Dendritic cell treated with granulocyte-macrophage colony-stimulating factor and Interleukin-4, amounts not matched to agents 40 ng/mL and 50 ng/mL, for 4 days (primary cell): Measurements from ENCODE around the gene NOX1.
"Not testable (repeated sequence)": the region's sequence is repeated elsewhere in the genome, so short reads cannot be mapped to it uniquely, and the experiment has no call there.

Experiments
- H3K27ac Mint-ChIP-seq: one replicate; pipeline ENCODE4 v1.8.0; 2022; ENCODE audit warnings: mild to moderate bottlenecking, mixed read lengths
- H3K27me3 Mint-ChIP-seq: one replicate; pipeline ENCODE4 v1.8.0; 2022; ENCODE audit warnings: mild to moderate bottlenecking, mixed read lengths
- H3K36me3 Mint-ChIP-seq: one replicate; pipeline ENCODE4 v1.8.0; 2022; ENCODE audit warnings: low read depth, mixed read lengths
- H3K4me1 Mint-ChIP-seq: one replicate; pipeline ENCODE4 v1.8.0; 2022; ENCODE audit warnings: low read depth, mixed read lengths
- H3K4me3 Mint-ChIP-seq: one replicate; pipeline ENCODE4 v1.8.0; 2022; ENCODE audit warnings: mild to moderate bottlenecking, moderate library complexity, mixed read lengths
- H3K9me3 Mint-ChIP-seq: one replicate; pipeline ENCODE4 v1.8.0; 2022; ENCODE audit warnings: mixed read lengths
- intact Hi-C: fragments of 100-400 bp; cut with micrococcal nuclease; formaldehyde crosslinking; loops from one replicate; pipeline ENCODE4 v1.15.0; 2022

The NOX1 gene

GRCh38 chrX:100852810-100853209 is 21.3 kb downstream of the NOX1 start:
- H3K27me3 Mint-ChIP-seq = no peaks in the 10 kb centered on the region
- H3K9me3 Mint-ChIP-seq = no peaks in the 10 kb centered on the region
- H3K27ac Mint-ChIP-seq = no peak overlapping the region
- no peaks in the 10 kb centered on the region for H3K36me3 Mint-ChIP-seq
- intact Hi-C loops = no loop called here
- H3K4me1 Mint-ChIP-seq = no peaks in the 10 kb centered on the region
- H3K4me3 Mint-ChIP-seq = no peak overlapping the region

- intact Hi-C loops = no loop called here
- Mint-ChIP-seq H3K4me3 (no peak overlapping the region), H3K36me3 (no peaks in the 10 kb centered on the region), H3K9me3 (no peaks in the 10 kb centered on the region), H3K4me1 (no peaks in the 10 kb centered on the region), H3K27me3 (no peaks in the 10 kb centered on the region), H3K27ac (no peak overlapping the region)
Observed at GRCh38 chrX:100850317-100850716, 23.8 kb downstream of the NOX1 start.

- Mint-ChIP-seq H3K36me3 (peaks cover 74% of the 10 kb centered on the region), H3K27me3 (no peaks in the 10 kb centered on the region), H3K27ac (no peak overlapping the region), H3K4me1 (no peaks in the 10 kb centered on the region), H3K4me3 (no peak overlapping the region), H3K9me3 (no peaks in the 10 kb centered on the region)
- intact Hi-C loops = no loop called here
Observed at GRCh38 chrX:100831219-100831946, 42.8 kb downstream of the NOX1 start.

DNA sequence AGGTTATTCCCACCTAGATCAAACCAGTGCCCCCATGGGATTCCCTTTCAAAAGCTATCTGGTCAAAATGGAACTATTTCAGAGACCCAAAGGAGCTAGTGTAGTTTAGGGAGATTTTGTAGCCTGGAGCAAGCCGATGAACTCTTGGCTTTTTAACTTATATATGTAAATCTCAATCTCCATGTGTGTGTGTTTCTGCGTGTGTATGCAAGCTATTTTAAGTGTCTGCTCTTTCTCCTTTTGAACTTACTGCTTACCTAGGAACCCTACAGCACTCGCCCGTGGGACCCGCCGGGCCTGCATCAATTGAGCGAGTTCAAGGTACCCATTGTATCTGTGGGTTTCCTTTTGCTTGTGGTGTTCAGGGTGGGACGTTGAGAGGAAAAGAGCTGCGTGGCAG is 43.6 kb downstream of the NOX1 start:
- intact Hi-C loops = no loop called here
- Mint-ChIP-seq H3K9me3 (no peaks in the 10 kb centered on the region), H3K36me3 (peaks cover 75% of the 10 kb centered on the region), H3K27ac (no peak overlapping the region), H3K4me1 (no peaks in the 10 kb centered on the region), H3K4me3 (no peak overlapping the region), H3K27me3 (no peaks in the 10 kb centered on the region)

- Mint-ChIP-seq H3K27ac (no peak overlapping the region), H3K9me3 (no peaks in the 10 kb centered on the region), H3K4me3 (no peak overlapping the region), H3K27me3 (no peaks in the 10 kb centered on the region), H3K36me3 (peaks cover 75% of the 10 kb centered on the region), H3K4me1 (no peaks in the 10 kb centered on the region)
- intact Hi-C loops = no loop called here
Observed at GRCh38 chrX:100830143-100830542, 44.0 kb downstream of the NOX1 start.

DNA sequence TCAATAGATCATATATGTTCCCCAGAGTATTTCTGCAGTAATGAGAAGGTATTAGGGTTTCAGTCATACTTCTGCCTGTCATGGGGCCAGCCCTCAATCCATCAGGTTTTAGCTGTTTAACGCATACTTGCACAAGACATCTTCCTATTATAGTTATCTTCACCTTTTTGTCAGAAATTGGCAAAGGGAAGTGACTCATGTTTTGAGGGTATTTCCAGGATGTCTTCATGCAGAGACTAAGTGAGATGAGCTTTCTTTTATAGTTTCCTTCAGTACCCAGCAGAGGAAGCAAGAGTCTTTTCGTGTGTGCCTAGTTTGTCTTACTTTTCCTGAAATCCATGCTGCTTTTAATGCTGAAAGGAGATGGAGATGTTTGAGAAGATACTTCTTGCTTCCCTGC is 44.4 kb downstream of the NOX1 start:
- Mint-ChIP-seq H3K27ac (no peak overlapping the region), H3K4me1 (no peaks in the 10 kb centered on the region), H3K36me3 (peaks cover 77% of the 10 kb centered on the region)

DNA sequence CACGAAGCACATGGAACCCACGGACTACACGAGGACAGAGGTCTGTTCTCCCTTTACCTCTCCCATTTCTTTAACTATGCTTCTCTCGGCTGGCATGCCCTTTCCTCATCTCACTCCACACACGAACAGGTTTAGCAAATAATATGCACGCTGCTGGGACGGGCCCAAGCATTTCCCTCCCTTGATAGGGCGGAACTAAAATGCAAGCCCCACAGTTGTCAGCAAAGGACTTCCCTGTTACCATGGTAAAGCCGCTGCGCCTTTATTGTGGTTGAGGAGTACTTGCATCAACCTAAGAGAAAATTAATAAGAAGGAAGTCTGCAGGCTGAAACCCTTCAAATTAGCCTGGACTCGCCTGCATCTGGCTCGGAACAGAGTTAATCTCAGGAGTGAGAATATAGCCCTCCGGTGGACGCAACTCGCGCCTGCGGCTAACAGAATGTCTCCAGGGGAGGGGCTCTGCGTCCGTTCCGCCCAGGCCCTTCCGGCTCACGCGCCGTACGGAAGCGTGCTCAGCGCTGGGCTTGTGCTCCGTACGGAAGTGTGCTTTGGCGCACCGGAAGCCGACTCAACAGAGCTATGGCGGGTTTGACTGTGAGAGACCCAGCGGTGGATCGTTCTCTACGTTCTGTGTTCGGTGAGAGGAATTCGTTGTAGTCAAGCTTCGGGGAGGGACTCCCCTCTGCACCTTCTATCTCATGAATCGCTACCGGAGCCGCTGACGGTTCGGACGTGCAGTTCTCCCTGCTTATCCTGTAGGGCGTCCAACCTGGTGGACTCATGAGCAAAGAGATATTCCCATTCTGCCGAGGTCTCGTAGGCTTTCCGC is 54.1 kb downstream of the NOX1 start, which contains the start of gene CSTF2:
Gene CSTF2 (plus strand): TSS at position 555 of the 830 bp plus-strand sequence. CDS start 26 bp downstream, at position 581.
- peaks cover 7% of the 10 kb centered on the region for H3K4me1 Mint-ChIP-seq
- intact Hi-C loops = loop anchor here (5.0 kb wide), 1 partner anchor 1112 kb away; the partner anchor contains the start of gene ZMAT1
- peak within 1 kb of the TSS; percentile 81 for H3K4me3 Mint-ChIP-seq
- H3K27ac Mint-ChIP-seq = peak within 1 kb of the TSS; percentile 85
- peaks cover 6% of the 10 kb centered on the region for H3K27me3 Mint-ChIP-seq
- H3K36me3 Mint-ChIP-seq = peaks cover 29% of the 10 kb centered on the region
- no peaks in the 10 kb centered on the region for H3K9me3 Mint-ChIP-seq

More for the DNA sequence above, 44.4 kb downstream of the NOX1 start:
- H3K4me3 Mint-ChIP-seq = no peak overlapping the region
- H3K9me3 Mint-ChIP-seq = no peaks in the 10 kb centered on the region
- intact Hi-C loops = no loop called here
- H3K27me3 Mint-ChIP-seq = no peaks in the 10 kb centered on the region

- peak overlapping the region; percentile 85 for H3K27ac Mint-ChIP-seq
- H3K4me3 Mint-ChIP-seq = peak overlapping the region; percentile 81
- peaks cover 7% of the 10 kb centered on the region for H3K4me1 Mint-ChIP-seq
- peaks cover 24% of the 10 kb centered on the region for H3K36me3 Mint-ChIP-seq
- H3K27me3 Mint-ChIP-seq = peaks cover 8% of the 10 kb centered on the region
- no peaks in the 10 kb centered on the region for H3K9me3 Mint-ChIP-seq
- intact Hi-C loops = no loop called here
Observed at GRCh38 chrX:100819534-100819836, 54.7 kb downstream of the NOX1 start.

DNA sequence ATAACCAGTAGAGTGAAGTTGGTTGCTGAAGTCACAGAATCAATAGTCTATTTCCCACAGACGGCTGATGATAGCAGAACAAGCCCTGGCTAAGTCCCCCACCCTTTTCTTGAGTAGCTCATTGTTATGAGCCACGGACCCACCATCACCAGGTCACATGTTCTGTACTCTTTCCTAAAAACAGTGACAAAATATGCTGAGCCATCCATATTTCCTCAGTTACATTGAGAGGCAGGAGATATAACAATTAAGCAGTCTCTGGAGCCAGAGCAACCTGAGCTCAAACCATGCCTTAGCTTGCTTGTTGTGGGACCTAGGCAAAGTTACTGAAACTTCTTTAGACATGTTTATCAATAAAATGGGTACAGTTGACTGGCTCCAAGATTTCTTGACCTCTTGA is 56.8 kb downstream of the NOX1 start:
- intact Hi-C loops = no loop called here
- H3K4me1 Mint-ChIP-seq = peaks cover 7% of the 10 kb centered on the region
- no peak overlapping the region for H3K4me3 Mint-ChIP-seq
- H3K27ac Mint-ChIP-seq = no peak overlapping the region
- peaks cover 5% of the 10 kb centered on the region for H3K36me3 Mint-ChIP-seq
- no peaks in the 10 kb centered on the region for H3K9me3 Mint-ChIP-seq
- H3K27me3 Mint-ChIP-seq = peaks cover 14% of the 10 kb centered on the region

- no peaks in the 10 kb centered on the region for H3K9me3 Mint-ChIP-seq
Observed at GRCh38 chrX:100812216-100813158, 61.7 kb downstream of the NOX1 start.

DNA sequence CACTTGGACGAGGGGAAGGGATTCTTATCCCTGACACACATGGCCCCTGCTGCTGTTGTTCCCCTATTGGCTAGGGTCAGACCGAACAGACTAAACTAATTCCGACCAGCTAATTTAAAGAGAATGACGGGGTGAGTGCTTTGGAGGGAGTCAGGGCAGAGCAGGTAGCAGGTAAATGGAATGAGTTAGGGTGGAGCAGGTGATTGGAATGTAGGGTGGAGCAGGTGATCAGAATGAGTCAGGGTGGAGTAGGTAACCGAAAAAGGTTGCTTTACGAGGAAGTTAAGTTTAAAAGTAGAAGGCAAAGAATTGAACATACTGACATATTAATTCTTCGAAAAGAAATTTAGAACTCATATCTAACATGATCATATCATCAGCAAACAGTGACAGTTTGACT is 65.9 kb downstream of the NOX1 start:
- H3K9me3 Mint-ChIP-seq, H3K27ac Mint-ChIP-seq, H3K4me3 Mint-ChIP-seq, intact Hi-C loops, H3K4me1 Mint-ChIP-seq, H3K36me3 Mint-ChIP-seq: not testable (repeated sequence)
- H3K27me3 Mint-ChIP-seq = peaks cover 12% of the 10 kb centered on the region

More at GRCh38 chrX:100812216-100813158, 61.7 kb downstream of the NOX1 start:
- Mint-ChIP-seq H3K27me3 (peaks cover 19% of the 10 kb centered on the region), H3K4me3 (no peak overlapping the region), H3K27ac (no peak overlapping the region), H3K4me1 (no peaks in the 10 kb centered on the region), H3K36me3 (no peaks in the 10 kb centered on the region)
- intact Hi-C loops = no loop called here

DNA sequence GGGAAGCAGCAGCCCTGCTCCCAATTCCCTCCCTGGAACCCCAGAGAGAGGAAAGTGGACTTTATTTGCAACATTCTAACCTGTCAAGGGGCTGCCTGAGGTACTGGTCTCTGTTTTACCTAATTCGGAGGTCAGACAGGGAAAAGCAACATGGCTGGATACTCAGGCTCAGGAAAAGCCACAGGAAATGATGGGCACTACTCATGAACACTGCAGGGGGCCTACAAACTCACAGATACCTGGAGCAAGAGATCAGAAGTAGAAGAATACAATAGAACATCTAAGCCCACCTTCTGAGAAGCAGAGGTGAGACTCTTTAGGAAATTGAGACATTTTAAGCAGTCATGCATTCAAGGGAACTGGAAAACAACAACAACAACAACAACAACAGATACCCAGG is 69.4 kb downstream of the NOX1 start:
- Mint-ChIP-seq H3K36me3 (no peaks in the 10 kb centered on the region), H3K27me3 (peaks cover 8% of the 10 kb centered on the region), H3K4me1 (no peaks in the 10 kb centered on the region), H3K9me3 (no peaks in the 10 kb centered on the region), H3K4me3 (no peak overlapping the region), H3K27ac (no peak overlapping the region)
- intact Hi-C loops = no loop called here

- intact Hi-C loops = no loop called here
- no peaks in the 10 kb centered on the region for H3K9me3 Mint-ChIP-seq
- peaks cover 6% of the 10 kb centered on the region for H3K27me3 Mint-ChIP-seq
- H3K4me3 Mint-ChIP-seq = no peak overlapping the region
- H3K36me3 Mint-ChIP-seq = no peaks in the 10 kb centered on the region
- no peak overlapping the region for H3K27ac Mint-ChIP-seq
- H3K4me1 Mint-ChIP-seq = no peaks in the 10 kb centered on the region
Observed at GRCh38 chrX:100802843-100803242, 71.3 kb downstream of the NOX1 start.
